Measurements from ENCODE around the gene RNU4-1. TPM values are rescaled to one million over a fixed set of nuclear protein-coding genes. Genes with fewer than 3 reads are reported as not detected.

The RNU4-1 gene
- total and polyA plus RNA-seq, 10 of the 15 experiments (the other 5 are each of a cell fraction or from before 2014, with no cell fraction given), result under 0.01 to 15,332 (median 7.1) TPM; not detected in 3

DNA sequence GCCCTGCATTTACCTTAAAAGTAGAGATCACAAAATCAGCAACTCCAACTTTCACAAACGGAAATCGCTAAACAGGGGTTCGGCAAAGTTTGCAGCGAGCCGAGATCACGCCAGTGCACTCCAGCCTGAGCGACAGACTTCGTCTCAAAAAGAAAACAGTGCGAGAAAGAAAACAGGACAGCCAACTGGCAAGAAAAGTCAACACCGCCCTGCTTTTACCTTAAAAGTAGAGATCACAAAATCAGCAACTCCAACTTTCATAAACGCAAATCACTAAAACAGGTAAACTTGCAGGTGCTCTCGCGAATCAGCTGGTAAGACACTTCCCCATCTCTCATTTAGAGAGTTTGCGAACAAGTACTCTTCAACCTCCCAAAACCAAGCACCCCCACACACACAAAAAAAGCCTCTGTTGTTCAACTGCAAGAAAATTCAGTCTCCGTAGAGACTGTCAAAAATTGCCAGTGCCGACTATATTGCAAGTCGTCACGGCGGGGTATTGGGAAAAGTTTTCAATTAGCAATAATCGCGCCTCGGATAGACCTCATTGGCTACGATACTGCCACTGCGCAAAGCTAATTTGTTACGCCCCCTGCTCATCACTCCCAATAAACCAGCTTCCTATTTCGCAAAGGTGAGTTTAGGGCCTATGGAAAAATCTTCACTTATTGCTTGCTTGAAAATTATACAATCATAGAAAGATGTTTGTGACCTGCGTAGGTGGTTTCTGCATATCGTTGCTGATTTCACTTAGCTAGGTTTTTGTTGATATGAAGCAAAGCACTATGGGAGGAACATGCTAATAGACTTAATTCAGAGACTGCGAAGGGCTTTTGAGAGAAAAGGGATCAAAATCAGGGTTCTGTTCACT is at the start of gene RNU4-1 (continued):
- TF ChIP-seq PAX5 (IDR thresholded peaks at IDR 0.05; ENCODE audit: borderline replicate concordance, low read depth, low read length) (peak; percentile 63; the same call in 1 of the 2 replicates), GABPA (IDR thresholded peaks at IDR 0.05; ENCODE audit: low read depth) (no peak; the same call in none of the 2 replicates), HDAC2 (IDR thresholded peaks at IDR 0.05) (no peak), SPI1 (IDR thresholded peaks at IDR 0.05; ENCODE audit: borderline replicate concordance, insufficient read depth, low read depth, low read length) (peak; percentile 56; the same call in 1 of the 2 replicates), SP1 (IDR thresholded peaks at IDR 0.05; ENCODE audit: low read depth, low read length) (peak; percentile 73), NBN (IDR thresholded peaks at IDR 0.05) (peak; percentile 95), BMI1 (IDR thresholded peaks at IDR 0.05; ENCODE audit: borderline replicate concordance) (peak; percentile 78), EZH2 (IDR thresholded peaks at IDR 0.05; ENCODE audit: borderline replicate concordance, control insufficient read depth, low read depth, low read length) (0 out of 2 replicates have a peak, but pooled peaks have one; percentile 24), HCFC1 (IDR thresholded peaks at IDR 0.05; ENCODE audit: low read length) (peak; percentile 55)
- TF ChIP-seq, protein P1, sequence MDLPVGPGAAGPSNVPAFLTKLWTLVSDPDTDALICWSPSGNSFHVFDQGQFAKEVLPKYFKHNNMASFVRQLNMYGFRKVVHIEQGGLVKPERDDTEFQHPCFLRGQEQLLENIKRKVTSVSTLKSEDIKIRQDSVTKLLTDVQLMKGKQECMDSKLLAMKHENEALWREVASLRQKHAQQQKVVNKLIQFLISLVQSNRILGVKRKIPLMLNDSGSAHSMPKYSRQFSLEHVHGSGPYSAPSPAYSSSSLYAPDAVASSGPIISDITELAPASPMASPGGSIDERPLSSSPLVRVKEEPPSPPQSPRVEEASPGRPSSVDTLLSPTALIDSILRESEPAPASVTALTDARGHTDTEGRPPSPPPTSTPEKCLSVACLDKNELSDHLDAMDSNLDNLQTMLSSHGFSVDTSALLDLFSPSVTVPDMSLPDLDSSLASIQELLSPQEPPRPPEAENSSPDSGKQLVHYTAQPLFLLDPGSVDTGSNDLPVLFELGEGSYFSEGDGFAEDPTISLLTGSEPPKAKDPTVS (IDR thresholded peaks at IDR 0.05; ENCODE audit: low read depth, low read length), result no peak; the same call in 1 of the 2 replicates
- TF ChIP-seq, protein P2, sequence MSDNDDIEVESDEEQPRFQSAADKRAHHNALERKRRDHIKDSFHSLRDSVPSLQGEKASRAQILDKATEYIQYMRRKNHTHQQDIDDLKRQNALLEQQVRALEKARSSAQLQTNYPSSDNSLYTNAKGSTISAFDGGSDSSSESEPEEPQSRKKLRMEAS (IDR thresholded peaks at IDR 0.05; ENCODE audit: low read depth, low read length), result no peak
- TF ChIP-seq, protein P3, sequence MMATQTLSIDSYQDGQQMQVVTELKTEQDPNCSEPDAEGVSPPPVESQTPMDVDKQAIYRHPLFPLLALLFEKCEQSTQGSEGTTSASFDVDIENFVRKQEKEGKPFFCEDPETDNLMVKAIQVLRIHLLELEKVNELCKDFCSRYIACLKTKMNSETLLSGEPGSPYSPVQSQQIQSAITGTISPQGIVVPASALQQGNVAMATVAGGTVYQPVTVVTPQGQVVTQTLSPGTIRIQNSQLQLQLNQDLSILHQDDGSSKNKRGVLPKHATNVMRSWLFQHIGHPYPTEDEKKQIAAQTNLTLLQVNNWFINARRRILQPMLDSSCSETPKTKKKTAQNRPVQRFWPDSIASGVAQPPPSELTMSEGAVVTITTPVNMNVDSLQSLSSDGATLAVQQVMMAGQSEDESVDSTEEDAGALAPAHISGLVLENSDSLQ (IDR thresholded peaks at IDR 0.05), result peak; percentile 45

Data from GM12878 (cell line).